Globus pallidus (tissue), 1 donor: ENCODE measurements around the gene CCNE1.

Source experiments
- DNase-seq: peaks from one replicate; pipeline ENCODE4 v3.0.0-alpha.2; 2015; ENCODE audit warnings: low spot score

Gene CCNE1

DNA sequence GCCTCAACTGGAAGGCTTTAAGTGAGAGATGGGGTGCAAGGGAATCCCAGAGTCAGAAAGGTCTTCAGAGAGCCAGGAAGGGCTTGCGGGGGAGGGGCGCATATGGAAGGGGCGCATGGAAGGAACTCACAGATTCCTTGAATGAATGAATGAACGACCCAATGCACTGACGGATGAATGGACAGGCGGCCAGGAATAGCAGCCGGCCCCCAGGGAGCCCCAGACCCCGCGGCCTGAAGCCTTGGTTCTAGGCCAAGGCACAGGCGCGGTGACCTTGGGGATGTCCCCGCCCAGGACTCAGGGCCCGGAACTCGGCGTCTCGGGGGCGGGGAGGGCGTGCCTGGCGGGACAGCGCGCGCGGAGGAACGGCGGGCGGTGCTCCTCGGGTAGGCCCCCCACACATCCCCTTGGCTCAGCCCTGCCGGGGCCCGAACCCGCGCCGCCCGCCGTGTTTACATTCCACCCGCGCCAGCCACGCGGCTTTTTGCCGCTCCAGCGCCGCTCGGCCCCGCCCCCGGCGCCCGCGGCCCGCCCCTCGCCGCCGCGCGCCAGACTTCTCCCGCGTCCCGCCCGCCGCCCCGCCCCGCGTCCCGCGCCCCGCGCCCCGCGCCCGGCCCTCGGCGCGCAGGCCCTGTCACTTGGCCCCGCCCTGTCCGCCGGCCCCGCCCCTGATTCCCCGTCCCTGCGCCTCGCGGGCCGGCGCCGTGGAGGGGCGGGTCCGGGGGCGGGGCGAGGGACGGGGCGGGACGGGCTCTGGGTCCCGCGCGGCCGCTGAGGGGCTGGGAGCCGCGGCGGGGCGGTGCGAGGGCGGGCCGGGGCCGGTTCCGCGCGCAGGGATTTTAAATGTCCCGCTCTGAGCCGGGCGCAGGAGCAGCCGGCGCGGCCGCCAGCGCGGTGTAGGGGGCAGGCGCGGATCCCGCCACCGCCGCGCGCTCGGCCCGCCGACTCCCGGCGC, at the start of gene CCNE1:
Gene CCNE1, plus strand, starts transcription at position 867 of the 955 bp plus-strand sequence. CDS start 565 bp downstream, outside the sequence.
- peak; percentile 87 for DNase-seq

DNA sequence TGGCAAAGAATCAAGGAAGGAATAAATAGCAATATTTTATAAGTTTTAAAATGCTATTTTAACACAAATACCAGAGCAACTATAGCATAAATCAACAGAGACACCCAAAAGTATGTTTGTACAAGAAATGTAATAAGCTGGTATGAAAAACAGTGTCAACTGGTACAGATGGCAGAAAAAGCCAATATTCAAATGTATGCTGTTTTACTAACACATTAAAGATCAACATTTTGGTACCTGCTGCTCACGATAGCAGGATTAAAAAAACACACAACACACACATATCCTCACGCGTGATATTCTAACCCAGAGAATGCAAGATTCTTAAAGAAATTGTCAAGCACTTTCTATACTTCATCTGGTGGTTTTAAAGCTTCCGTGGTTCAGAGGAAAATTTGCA, 48.6 kb upstream of the CCNE1 start:
- DNase-seq, result no peak

DNA sequence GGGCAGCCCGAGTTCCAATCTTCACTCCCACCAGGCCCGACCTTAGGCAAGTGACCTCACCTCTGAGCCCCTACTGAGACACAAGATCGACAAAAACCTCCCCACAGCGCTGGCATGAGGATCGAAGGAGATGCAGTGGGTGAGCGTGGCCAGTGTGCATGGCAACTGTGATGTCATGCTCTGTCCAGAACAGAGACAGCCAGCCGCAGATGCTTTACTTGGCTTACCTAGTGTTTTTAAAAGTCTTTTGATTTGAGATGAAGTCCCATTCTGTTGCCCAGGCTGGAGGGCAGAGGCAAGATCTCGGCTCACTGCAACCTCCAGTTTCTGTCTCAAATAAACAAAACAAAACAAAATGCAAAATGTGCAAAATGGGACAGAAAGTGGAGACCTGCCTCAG, 47.4 kb upstream of the CCNE1 start:
- DNase-seq, result no peak

DNA sequence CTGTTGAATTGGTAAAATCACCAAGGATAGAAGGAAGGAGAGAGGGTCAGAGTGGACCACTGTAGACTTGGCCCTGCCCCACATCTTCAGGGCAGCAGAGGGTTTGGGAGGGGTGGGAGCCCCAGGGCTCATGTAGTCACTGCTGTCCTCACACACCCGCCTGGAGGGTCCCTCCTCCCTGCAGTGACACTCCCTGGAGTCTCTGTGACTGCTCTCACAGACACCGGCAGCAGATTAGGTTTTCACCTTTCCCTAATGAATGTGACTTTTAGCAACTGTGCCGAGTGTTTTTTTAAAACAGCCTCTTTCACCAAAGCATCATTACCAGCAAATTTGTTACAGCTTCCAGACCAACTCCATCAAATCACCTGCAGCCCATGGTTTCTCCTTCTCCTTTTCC, 45.7 kb upstream of the CCNE1 start:
- DNase-seq, result no peak

DNA sequence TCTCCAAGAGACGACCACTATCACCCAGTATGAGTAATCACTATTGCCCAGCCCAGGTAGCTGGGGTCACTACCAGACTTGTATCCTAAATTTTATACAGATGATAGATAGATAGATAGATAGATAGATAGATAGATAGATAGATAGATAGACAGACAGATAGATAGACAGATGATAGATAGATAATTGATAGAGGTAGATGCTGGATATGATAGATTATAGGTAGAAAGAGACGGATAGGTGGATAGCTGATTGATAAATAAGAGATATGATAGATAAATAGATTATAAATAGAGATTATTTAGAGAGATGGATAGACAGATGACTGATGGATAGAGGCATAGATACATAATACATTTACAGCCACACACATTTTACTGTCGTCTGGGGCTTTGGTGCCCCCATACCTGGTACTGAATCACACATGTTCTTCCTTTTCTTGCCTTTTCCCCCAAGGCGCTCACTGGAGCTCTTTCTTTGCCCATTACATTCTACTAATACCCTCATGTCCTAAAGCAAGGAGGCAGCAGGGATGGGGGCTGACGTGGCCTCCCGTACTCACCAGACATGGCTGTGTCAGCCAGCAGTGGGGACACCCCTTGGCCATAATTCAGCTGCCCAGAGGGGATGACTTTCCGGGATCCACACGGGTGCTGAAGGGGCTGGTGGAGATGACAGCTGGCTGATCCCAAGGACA, 44.6 kb upstream of the CCNE1 start:
- DNase-seq, result no peak

DNA sequence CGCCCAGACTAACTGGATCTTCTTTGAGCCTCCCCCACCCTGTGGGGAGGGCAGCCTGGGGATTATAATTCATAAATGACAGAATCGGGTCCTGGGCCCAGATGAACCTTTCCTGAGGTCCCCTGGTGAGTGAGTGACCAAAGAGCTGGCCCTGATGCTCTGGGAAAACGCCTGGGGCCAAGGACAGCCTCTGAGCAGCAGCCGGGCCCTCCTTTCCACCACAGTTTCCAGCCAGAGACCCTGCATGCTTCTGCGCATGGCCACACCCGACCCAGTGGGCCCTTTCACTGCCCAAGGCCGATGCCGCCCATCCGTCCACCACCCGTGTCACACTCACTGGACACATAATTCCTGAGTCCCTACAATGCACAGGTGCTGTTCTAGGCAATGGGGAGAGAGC, 43.6 kb upstream of the CCNE1 start:
- no peak for DNase-seq

DNA sequence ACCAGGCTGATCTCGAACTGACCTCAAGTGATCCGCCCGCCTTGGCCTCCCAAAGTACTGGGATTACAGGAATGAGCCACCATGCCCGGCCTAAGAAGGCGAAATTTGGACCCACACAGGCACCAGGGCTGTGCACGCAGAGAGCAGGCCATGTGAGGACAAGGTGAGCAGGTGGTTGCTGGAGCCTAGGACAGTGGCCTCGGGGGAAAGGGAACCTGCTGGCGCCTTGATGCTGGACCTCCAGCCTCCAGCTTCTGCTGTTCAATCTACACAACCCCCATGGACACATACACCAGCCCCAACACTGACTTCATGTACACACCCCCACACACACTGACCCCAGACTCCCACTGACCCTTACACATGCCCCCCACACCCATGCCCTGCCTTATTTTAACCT, 41.8 kb upstream of the CCNE1 start:
- no peak for DNase-seq

DNA sequence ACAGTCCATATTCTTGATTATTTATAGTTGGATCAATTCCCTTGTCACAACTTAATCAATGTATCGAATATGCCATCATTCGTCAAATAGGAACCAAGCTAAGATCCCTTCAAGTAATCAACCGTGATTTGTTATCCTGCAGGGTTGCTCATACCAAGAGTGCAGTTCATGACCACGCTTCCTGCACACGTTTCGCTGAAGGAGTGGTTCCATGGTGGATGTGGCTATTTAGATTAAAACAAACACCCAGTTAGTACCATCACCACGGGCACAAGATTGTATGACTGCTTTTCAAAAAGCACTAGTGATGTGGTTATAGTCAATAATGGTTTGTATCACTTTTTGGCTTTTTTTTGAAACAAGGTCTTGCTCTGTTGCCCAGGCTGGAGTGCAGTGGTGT, 41.1 kb upstream of the CCNE1 start:
- no peak for DNase-seq

DNA sequence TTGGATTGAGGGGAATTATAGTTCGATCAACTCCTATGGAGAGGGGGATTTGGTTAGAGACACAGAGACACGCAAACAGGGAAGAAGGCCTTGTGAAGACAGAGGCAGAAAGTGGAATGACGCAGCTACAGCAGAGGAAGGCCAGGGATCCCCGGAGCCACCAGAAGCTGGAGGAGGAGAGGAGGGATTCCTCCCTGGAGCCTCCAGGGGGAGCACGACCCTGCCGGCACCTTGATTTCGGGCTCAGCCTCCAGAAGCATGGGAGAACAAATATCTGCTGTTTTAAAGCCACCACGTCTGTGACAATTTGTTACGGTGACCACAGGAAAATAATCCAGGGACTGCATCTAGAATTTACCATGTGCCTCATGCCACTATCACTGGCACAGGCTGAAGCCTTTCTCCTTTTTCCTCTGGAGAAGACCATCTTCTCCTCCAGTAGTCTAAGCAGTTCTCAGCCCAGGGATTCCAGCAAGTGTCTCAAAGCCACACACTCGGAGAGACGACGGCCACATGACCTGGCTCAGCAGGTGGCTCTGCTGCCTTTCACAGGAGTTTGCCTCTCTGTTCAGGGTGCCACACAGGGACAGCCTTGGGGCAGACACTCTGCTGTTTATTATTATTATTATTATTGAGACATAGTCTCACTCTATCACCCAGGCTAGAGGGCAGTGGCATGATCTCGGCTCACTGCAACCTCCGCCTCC, 39.9 kb upstream of the CCNE1 start:
- peak; percentile 42 for DNase-seq

DNA sequence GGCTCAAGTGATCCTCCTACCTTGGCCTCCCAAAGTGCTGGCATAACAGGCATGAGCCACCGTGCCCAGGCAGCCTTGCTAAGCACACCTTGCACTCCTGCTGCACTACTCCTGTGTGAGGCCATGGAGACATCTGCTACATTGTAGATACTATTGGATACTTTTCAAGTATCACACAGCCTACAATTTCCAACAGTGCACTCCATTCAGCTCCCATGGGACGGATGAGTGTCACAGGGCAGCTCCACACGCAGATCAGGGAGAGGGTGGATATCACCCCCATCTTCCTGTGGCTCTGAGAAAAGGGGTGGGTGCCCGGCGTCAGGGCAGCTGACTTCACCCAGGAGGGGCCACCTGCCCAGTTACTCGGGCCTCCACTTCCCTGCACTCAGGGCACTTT, 39.1 kb upstream of the CCNE1 start:
- DNase-seq, result no peak

DNA sequence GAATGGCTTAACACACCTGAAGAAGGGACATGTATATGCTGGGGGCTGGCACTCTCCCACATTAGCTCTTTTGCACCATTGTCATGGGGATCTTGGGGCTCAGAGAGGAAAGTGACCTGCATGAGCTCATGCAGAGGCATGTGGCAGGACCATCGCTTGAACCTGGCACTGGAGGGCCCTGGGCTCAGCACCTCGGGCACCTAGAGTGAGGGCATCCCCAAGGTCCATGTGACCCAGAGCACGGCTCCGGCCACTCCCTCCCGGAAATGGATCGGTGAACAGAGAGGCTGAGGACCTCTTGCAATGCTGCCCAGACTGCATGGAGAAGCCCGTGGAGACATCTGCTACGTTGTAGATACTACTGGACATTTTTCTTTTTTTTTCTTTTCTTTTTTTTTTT, 38.6 kb upstream of the CCNE1 start:
- DNase-seq, result no peak

DNA sequence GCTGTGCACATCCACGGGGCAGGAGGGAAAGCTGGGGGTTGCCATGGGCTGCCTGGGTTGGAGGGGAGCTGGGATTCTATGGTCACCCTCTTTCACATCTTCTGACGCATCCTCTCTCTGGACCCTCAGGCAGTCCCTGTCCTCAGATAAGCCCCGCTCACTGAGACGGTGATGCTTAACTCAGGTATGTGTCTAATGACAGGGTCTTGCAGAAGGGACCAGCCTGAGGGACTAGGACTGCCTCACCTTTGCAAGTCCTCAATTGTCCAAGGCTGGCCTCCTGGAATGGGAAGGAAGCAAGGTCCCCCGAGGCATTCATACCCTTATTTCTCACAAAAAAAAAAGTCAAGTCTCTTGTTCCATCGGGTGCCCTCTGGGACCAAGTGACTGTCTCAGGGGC, 37.7 kb upstream of the CCNE1 start:
- no peak for DNase-seq

DNA sequence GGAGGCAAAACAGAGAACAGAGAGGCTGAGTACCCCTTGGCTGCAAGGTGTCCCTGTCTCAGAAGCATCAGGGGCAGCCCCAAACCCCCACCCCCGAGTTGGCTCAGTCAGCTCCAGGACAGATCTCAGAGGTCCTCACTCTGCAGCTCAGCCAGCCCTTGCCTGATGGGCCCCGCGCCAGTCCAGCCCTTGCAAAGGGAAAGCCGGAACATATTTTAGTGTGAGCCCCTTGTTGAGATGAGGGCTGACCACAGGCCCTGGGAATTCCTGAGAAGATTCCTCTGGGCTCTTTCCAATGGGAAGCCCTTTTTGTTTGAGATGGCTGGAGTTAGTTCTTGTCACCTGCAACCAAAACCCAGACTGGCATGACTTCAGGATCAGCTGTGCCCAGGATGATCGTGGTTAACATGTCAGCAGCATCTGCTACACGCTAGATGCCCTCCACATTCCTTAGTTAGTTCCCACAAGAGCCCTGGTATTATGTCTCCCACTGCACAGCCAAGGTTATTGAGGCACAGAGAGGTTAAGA, 33.9 kb upstream of the CCNE1 start:
- DNase-seq, result no peak

DNA sequence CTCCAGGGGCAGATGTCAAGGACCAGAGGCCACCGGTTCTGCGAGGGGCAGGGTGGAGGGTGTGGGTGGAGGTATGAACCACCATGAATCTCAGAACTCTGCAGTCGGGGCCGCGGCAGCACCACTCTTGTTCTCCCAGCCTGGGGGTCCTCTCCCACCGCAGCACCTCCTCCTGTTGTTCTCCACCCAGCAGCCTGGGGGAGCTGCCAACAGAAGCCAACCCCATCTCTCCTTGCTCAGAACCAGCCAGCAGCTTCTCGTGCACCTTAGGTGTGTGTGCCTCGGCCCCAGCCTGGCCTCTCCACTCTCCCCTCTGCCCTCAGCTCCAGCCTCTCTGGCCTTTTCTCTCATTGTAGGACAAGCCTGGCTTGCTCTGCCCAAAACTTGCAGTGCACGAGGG, 31.9 kb upstream of the CCNE1 start:
- DNase-seq, result no peak

DNA sequence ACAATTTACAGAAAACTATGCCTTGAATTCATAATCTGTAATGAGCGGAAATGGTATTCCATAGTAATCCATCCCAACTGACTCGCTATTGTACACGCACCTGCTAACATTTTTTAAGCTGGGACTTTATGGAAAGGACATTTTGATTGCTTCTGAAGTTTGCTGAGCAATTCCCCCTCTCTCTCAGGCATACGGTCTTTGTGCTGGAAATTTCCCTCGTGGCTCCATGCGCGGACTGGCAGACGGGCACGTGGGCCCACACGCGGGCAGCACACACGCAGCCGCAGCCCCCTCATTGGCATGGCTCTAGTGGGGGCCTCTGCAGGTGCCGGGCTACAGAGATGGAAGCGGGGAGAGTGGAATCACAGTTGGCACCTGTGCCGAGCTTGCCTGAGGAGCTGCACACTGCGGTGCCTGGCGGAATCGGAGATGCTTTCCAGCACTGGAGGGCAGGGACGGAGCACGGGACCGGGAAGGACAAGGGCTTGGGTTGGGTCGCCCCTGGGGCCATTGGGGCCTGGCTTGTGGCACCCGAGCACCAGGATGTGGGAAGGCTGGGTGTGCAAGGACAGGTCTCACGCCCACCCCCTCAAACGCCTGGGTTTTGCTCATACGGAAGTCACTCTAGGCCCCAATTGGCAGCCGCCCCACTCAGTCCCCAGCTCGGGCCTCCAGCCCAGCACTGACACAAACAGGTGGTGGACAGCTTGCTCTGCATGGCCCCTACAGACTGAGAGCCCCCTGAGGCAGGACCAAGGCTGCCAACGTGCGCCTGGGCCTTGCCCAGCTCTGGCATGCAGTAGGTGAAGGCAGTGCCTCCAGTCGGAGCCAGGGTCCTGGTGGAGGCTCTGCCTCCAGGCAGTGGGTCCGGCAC, 30.2 kb upstream of the CCNE1 start:
- no peak for DNase-seq

DNA sequence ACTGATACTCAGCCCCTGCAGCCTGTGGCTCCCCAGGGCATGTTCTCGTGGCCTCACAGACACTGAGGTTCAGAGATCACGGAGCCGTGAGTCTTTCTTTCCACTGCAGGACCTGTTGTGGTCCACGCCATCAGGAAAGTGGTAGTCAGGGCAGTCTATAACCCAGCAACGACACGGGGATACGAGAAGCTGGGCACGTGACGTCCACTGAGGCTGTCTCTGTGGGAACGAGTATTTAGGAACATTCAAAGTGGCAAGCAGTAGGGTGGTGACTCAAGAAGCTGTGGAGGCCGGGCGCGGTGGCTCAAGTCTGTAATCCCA, 29.6 kb upstream of the CCNE1 start:
- no peak for DNase-seq

DNA sequence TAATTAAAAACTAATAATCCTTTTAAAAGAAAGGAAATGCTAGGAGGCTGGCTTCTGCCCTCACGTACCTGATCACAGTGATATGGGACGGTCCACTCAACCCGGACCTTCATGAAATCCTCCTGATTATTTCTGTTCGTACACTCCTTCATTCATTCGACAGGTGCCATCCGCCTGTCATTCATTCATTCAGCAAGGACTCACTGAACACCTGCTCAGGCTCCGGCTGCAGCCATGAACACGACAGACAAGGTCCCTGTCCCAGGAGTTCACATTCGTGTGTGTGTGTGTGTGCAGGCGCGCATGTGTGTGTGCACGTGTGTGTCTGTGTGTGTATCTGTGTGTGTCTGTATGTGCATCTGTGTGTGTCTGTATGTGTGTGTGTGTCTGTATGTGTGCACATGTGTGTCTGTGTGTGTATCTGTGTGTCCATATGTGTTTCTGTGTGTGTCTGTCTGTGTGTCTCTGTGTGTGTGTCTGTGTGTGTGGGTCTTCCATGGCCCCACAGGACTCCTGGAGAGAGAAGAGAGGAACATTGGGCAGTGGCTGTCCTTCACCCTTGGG, 28.1 kb upstream of the CCNE1 start:
- DNase-seq, result no peak

DNA sequence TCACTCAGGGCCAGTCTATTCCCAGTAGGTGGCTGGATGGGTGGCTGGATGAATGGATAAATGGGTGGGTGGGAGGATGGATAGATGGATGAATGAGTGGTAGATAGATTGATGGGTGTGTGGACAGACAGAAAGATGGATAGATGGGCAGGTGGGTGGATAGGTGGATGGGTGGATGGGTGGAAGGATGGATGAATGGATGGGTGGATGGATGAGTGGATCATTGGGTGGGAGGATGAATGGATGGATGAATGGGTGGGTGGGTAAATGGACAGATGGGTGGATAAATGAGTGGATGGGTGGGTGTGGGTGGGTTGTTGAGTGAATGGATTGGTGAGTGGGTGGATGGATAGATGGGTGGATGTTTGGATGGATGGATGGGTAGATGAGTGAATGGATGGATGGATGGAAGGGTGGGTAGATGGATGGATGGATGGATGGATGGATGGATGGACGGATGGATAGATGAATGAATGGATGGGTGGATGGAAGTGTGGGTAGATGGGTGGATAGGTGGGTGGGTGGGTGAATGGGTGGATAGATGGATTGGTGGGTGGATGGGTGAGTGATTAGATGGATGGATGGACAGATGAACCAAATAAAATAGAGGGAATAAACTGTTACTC, 27.1 kb upstream of the CCNE1 start:
- DNase-seq, result no peak

DNA sequence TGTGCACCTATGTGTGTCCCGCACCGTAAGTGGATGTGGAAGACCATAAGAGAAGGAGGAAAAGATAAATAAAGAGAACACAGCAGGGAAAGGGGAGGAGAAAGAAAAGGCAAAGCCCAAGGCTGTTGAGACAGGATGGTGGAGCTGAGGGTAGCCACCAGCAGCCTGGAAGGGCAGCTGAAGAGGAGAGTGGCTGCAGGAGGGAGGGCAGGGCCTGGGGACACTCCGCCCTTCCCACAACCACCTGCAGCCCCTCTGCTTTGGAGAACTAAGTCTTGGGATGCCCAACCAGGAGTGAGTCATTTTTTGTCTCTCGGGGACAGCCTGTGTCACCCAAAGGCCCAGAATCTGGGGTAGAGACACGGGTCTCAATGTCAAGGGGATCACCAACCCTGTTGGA, 26.4 kb upstream of the CCNE1 start:
- DNase-seq, result no peak

DNA sequence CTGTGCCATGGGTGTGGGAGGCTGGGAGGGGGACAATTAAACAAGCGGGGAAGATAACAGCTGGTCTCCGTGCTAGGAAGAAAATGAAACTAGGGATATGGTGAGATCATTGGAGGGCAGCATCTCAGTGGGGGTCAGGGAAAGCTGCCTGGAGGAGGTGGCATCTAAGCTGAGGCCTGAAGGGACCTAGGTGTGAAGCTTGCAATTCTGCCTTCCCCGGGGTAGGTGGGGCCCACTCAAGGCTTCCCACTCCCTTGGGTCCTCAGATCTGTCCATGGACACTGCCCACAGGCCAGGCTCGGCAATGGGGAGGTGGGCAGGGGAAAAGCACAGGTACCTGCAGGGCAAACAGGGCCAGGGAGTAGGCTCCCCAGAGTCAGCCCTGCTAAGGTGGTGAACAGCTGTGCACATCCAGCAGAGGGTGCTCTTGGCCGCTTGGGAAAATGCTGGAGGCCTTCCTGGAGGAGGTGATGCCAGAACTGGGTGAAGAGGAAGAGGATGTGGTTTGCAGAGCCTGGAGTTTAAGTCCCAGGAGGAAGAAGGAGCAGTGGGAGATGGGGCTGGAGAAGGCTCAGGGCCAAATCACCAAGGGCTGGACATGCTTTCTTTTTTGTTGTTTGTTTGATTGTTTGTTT, 25.7 kb upstream of the CCNE1 start:
- no peak for DNase-seq
